Astrocyte of the cerebellum (primary cell): Measurements from ENCODE around the gene DIRAS3.

Experiments used
- DNase-seq: peaks from one replicate; pipeline ENCODE4 v3.0.0-alpha.2; 2011; ENCODE audit warnings: low read depth
- H3K4me3 ChIP-seq: 2 replicates; pipeline ENCODE4 v1.5.1; 2011; ENCODE audit warnings: mild to moderate bottlenecking, low read depth, low read length, moderate library complexity
- in situ Hi-C: cut with HindIII; loops from 2 replicates; pipeline ENCODE4 v1.10.0; 2017; ENCODE audit warnings: low sequenced_read_pairs
- TF ChIP-seq, protein P1 (sequence below): IDR thresholded peaks from 2 replicates; pipeline ENCODE4 v1.5.1; 2012; ENCODE audit warnings: low read length, low read depth, moderate library complexity, mild to moderate bottlenecking; ENCODE audit errors: missing control alignments

Gene DIRAS3, protein sequence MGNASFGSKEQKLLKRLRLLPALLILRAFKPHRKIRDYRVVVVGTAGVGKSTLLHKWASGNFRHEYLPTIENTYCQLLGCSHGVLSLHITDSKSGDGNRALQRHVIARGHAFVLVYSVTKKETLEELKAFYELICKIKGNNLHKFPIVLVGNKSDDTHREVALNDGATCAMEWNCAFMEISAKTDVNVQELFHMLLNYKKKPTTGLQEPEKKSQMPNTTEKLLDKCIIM

DNA sequence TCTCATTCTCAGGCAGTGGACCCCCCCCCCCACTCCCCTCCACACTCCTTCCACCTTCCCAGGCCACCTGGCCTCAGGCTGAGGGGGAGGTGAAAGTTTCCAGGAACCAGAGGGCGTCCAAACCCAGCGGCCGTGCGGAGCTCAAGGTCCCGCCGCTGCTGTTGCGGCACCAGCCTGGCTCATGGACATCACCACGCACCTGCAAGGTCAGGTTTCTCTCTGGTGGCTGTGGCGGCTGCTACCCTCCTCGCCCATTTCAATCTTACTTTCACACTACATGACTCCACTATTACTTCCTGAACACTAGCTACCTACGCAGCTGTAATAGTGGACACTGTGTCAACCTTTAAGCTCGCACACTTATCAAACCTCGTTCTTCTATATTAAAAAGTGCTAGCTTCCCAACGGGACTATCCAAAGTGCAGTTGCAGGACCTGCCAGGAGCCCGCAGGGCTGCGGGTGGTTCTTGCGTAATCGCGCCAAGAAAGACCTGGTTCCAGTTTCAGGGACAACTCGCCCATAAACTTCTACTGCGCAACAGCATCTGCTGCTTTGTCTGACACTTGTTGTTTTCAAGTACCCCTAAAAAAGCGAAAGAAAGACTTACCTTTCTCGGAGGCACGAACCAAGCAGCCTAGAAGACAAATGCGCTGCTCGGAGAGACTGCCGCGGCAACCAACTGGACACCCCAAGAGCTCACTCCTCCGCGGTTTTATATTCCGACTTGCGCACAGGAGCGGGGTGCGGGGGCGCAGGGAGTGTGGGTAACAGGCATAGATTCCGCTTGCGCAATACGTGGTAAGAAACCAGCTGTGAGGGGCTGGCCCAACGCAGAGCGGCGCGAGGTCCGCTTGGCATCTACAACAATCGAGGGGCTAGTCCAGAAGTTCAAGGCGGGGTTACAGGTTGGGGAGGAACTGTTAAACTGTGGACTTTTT, at the start of gene DIRAS3:
TSS of gene DIRAS3 (minus strand) at position 687 of the 938 bp plus-strand sequence. CDS start 3,330 bp downstream, outside the sequence.
- in situ Hi-C loops = no loop called here
- TF ChIP-seq, protein P1, sequence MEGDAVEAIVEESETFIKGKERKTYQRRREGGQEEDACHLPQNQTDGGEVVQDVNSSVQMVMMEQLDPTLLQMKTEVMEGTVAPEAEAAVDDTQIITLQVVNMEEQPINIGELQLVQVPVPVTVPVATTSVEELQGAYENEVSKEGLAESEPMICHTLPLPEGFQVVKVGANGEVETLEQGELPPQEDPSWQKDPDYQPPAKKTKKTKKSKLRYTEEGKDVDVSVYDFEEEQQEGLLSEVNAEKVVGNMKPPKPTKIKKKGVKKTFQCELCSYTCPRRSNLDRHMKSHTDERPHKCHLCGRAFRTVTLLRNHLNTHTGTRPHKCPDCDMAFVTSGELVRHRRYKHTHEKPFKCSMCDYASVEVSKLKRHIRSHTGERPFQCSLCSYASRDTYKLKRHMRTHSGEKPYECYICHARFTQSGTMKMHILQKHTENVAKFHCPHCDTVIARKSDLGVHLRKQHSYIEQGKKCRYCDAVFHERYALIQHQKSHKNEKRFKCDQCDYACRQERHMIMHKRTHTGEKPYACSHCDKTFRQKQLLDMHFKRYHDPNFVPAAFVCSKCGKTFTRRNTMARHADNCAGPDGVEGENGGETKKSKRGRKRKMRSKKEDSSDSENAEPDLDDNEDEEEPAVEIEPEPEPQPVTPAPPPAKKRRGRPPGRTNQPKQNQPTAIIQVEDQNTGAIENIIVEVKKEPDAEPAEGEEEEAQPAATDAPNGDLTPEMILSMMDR = no peak
- peak within 1 kb of the TSS; percentile 47 for H3K4me3 ChIP-seq
- DNase-seq = peak; percentile 8

DNA sequence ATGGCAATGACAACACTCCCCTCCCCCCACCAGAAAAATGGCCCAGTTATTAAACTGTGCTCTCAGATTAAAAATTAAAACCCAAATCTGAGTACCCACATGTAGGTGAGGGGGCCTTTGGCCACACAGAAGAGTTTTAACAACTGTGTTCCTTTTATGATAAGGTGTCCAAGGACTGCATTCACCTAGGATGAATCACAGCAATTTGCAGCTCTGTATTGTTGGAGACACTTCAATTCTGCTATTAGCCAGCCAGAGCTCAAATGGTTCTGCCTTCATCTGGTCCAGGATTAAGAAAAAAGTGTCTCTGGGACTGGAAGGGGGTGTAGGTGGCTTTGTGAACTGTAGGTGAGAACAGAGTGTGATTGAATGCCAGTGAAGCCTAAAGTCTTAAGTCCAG, 43.3 kb upstream of the DIRAS3 start:
- in situ Hi-C loops = no loop called here
- H3K4me3 ChIP-seq = no peak overlapping the region
- TF ChIP-seq, protein P1 = no peak
- peak; percentile 33 for DNase-seq

DNA sequence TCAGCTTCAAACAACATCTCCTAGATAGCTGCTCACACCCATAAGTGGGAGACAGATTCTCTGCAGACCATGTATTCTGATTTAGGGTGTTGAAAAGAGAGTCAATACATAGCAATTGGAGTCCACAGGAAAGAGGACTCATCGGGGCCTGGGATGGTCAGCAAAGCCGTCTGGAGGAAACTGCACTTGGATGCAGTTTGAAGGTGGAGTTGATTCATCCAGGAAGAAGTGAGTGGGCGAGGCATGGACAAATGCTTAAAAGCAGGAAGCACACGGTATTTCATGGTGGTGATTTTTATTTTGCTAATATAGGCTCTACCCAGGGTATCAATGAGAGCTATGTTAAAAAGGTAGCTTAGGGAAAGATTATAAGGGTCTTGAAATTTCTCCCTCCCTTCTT, 36.8 kb upstream of the DIRAS3 start:
- TF ChIP-seq, protein P1 = no peak
- in situ Hi-C loops = no loop called here

DNA sequence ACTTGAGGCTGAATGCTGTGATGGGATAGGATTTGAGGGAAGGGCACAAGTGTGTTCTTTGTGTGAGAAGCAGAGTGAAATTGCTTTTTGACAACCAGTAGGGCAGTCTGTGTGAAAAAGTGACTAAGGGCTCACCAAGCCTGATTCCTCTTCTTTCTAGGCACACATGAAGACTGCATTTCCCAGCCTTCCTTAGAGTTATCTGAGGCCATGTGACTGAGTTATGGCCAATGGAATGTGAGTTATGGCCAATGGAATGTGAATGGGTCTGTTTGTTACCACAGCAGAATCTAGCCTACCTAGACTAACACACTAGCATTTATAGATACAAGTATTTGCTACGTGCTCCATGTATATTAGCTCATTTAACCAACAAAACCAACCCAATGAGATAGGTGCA, 35.3 kb upstream of the DIRAS3 start:
- in situ Hi-C loops = no loop called here
- no peak for DNase-seq
- H3K4me3 ChIP-seq = no peak overlapping the region
- TF ChIP-seq, protein P1 = no peak

More for the DNA sequence above, 36.8 kb upstream of the DIRAS3 start:
- H3K4me3 ChIP-seq = no peak overlapping the region
- no peak for DNase-seq

DNA sequence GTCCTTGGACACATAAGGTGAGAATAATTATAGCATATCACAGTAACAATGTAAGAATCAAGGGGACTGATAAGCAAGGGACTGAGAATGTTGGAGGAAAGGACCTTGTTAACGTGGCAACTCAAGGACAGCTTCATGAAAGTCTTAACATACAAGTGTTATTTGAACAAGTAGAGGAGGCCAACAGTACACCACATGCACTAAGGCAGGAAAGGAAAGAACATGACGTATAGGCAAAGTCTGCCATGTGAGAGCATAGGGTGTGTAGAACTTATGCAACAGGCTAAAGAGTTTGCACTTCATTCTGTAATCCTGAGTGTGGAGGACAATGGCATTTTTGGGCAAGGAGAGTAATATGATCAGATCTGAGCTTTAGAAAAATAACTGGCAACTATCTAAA, 33.3 kb upstream of the DIRAS3 start:
- TF ChIP-seq, protein P1 = no peak
- H3K4me3 ChIP-seq = no peak overlapping the region
- in situ Hi-C loops = no loop called here
- DNase-seq = no peak

DNA sequence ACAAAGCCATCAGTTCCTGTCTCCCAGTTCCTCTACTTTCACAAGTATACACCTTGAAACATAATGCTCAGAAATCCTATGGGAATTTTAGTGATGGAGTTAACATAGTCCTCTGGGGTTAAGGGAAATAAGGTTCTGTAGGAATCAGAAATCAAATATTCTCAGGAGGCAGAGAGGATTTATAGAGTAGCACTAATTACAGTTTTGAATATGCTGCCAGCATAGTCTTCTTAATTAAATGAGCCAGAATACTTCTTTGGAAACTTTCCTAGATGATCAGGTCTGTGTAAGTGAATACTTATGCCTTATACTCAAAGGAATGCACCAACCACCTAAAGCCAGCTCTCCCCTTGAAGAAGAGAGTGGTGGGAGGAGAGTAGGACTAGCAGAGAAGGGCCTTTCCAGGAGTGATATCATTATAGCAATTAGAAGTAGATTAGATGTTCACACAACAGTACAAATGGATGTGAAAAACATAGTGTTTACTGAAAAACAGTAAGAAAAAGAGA, 31.4 kb upstream of the DIRAS3 start:
- TF ChIP-seq, protein P1 = no peak
- in situ Hi-C loops = no loop called here
- DNase-seq = no peak
- H3K4me3 ChIP-seq = no peak overlapping the region
